ENCODE results near the gene ZNF341.

ZNF341 gene

GRCh38 chr20:33732166-33732970 lies 572 bp downstream of the ZNF341 start:
- peak overlapping the region; percentile 82 for H2AFZ ChIP-seq
- H3K79me2 ChIP-seq: peaks cover 2% of the 10 kb centered on the region
- H3K9ac ChIP-seq: peak overlapping the region; percentile 23
- H3K27ac ChIP-seq: peak overlapping the region; percentile 79
- H3K36me3 ChIP-seq (ENCODE audit: control insufficient read depth, insufficient read depth, low read length): no peaks in the 10 kb centered on the region
- peak overlapping the region; percentile 66 for H3K4me2 ChIP-seq (ENCODE audit: low read length)
- H3K4me1 ChIP-seq: no peaks in the 10 kb centered on the region
- no peaks in the 10 kb centered on the region for H3K9me3 ChIP-seq (ENCODE audit: control insufficient read depth, low read length)
- no peaks in the 10 kb centered on the region for H3K27me3 ChIP-seq (ENCODE audit: control insufficient read depth, insufficient read depth, low read length)
- TF ChIP-seq CTCF (IDR thresholded peaks at IDR 0.05): no peak
- H3K4me3 ChIP-seq (ENCODE audit: low read depth, low read length): peak overlapping the region; percentile 51

DNA sequence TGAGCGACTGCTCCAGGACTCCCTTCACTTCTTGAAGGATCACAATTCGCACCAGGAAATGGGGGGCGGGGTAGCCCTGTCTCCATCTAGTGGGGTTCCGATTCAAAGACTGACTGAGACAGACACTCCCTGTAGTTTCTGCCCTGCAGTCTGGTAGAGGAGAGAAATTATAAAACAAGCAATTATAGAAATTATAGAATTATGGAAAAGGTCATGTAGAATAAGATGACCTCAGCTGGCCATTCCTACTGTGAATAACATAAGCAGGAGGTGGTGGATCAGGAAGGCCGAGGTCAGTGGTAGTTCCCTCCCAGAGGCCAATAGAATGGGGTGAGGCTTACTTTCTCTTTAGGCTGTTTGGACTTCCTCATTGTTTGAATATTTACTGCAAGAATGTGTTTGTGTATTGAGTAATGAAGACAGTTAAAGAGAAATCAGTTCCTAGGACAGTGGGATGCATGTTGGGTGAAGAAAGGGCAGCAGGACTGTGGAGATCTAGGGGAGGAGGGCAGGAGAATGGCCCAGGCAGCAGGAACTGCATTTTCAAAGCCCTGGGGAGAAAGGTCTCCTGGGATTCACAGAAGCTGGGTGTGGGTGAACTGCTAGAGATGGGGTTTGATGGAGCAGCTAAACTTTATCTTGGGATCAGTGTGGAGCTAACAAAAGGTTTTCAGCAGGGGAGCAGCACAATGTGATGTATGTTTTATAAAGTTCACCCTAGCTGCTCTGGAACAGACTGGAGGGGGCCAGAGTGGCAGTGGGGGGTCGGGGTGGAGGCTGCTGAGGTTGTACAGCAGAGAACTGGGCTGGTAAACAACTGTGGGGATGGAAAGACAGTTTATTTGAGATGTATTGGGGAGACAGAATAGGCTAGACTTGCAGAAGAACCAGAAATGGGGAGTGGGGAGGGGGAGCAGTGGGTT lies 2.1 kb downstream of the ZNF341 start:
- H3K4me2 ChIP-seq (ENCODE audit: low read length): no peak overlapping the region
- no peak overlapping the region for H3K4me3 ChIP-seq (ENCODE audit: low read depth, low read length)
- H2AFZ ChIP-seq: peak overlapping the region; percentile 25
- H3K27me3 ChIP-seq (ENCODE audit: control insufficient read depth, insufficient read depth, low read length): no peaks in the 10 kb centered on the region
- no peaks in the 10 kb centered on the region for H3K9me3 ChIP-seq (ENCODE audit: control insufficient read depth, low read length)
- H3K4me1 ChIP-seq: no peaks in the 10 kb centered on the region
- no peak for TF ChIP-seq CTCF (IDR thresholded peaks at IDR 0.05)
- H3K36me3 ChIP-seq (ENCODE audit: control insufficient read depth, insufficient read depth, low read length): no peaks in the 10 kb centered on the region
- H3K9ac ChIP-seq: no peak overlapping the region
- peak overlapping the region; percentile 0 for H3K27ac ChIP-seq
- peaks cover 2% of the 10 kb centered on the region for H3K79me2 ChIP-seq

DNA sequence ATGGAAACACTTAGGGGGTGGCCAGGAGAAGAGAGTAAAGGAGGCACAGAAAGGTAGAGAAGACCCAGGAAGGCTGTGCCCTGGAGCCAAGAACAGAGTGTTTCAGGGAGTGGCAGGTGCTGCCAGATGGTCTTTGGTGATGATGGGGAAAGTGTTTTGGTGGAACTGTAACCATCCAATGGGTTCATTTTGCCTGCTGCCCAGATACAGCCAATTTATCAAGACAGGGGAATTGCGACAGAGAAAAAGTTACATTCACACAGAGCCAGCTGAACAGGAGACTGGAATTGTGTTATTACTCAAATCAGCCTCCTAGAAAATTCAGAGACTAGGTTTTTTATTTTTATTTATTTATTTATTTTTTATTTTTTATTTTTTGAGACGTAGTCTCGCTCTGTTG lies 5.2 kb downstream of the ZNF341 start:
- Histone ChIP-seq H3K36me3 (ENCODE audit: control insufficient read depth, insufficient read depth, low read length) (no peaks in the 10 kb centered on the region), H2AFZ (no peak overlapping the region), H3K4me2 (ENCODE audit: low read length) (no peak overlapping the region), H3K27ac (no peak overlapping the region), H3K4me1 (no peaks in the 10 kb centered on the region), H3K9ac (no peak overlapping the region), H3K79me2 (peaks cover 2% of the 10 kb centered on the region), H3K9me3 (ENCODE audit: control insufficient read depth, low read length) (no peaks in the 10 kb centered on the region), H3K4me3 (ENCODE audit: low read depth, low read length) (no peak overlapping the region), H3K27me3 (ENCODE audit: control insufficient read depth, insufficient read depth, low read length) (no peaks in the 10 kb centered on the region)
- TF ChIP-seq CTCF (IDR thresholded peaks at IDR 0.05): no peak

GRCh38 chr20:33739493-33739892 lies 7.7 kb downstream of the ZNF341 start:
- no peaks in the 10 kb centered on the region for H3K36me3 ChIP-seq (ENCODE audit: control insufficient read depth, insufficient read depth, low read length)
- no peaks in the 10 kb centered on the region for H3K9me3 ChIP-seq (ENCODE audit: control insufficient read depth, low read length)
- H3K9ac ChIP-seq: no peak overlapping the region
- no peak overlapping the region for H3K27ac ChIP-seq
- H3K27me3 ChIP-seq (ENCODE audit: control insufficient read depth, insufficient read depth, low read length): no peaks in the 10 kb centered on the region
- H3K79me2 ChIP-seq: peaks cover 2% of the 10 kb centered on the region
- H3K4me3 ChIP-seq (ENCODE audit: low read depth, low read length): no peak overlapping the region
- no peak overlapping the region for H2AFZ ChIP-seq
- H3K4me1 ChIP-seq: no peaks in the 10 kb centered on the region
- TF ChIP-seq CTCF (IDR thresholded peaks at IDR 0.05): no peak
- H3K4me2 ChIP-seq (ENCODE audit: low read length): no peak overlapping the region
